B cell (primary cell): ENCODE data around the gene MAP1B.

Experiments
- EZH2 ChIP-seq: IDR thresholded peaks from 2 replicates; pipeline ENCODE4 v1.6.1; 2012; ENCODE audit warnings: borderline replicate concordance, low read depth, mild to moderate bottlenecking, moderate library complexity, low read length; ENCODE audit not compliant: insufficient read depth, poor library complexity, severe bottlenecking
- TF ChIP-seq, protein P1 (sequence below): fragments of 200-600 bp; IDR thresholded peaks from one replicate; pipeline ENCODE4 v1.8.0; 2022; ENCODE audit warnings: antibody characterized with exemption, mild to moderate bottlenecking

DNA sequence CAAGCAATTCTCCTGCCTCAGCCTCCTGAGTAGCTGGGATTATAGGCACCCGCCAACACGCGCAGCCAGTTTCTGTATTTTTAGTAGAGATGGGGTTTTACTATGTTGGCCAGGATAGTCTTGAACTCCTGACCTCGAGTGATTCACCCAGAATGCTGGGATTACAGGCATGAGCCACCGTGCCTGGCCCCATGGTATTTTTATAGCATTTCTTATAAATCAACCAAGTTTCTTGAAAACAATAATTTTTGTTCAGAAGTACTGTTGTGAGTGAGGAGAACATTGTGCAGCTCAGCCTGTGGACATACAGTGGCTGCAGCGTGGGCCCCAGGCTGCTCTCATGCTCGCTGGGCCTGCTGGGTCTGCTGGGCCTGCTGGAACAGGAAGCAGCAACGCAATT is 45.3 kb downstream of the MAP1B start:
- TF ChIP-seq, protein P1, sequence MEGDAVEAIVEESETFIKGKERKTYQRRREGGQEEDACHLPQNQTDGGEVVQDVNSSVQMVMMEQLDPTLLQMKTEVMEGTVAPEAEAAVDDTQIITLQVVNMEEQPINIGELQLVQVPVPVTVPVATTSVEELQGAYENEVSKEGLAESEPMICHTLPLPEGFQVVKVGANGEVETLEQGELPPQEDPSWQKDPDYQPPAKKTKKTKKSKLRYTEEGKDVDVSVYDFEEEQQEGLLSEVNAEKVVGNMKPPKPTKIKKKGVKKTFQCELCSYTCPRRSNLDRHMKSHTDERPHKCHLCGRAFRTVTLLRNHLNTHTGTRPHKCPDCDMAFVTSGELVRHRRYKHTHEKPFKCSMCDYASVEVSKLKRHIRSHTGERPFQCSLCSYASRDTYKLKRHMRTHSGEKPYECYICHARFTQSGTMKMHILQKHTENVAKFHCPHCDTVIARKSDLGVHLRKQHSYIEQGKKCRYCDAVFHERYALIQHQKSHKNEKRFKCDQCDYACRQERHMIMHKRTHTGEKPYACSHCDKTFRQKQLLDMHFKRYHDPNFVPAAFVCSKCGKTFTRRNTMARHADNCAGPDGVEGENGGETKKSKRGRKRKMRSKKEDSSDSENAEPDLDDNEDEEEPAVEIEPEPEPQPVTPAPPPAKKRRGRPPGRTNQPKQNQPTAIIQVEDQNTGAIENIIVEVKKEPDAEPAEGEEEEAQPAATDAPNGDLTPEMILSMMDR = no peak
- TF ChIP-seq EZH2 = no peak
